HepG2 (cell line): ENCODE measurements around the gene STXBP5L. TPM values are rescaled to one million over a fixed set of nuclear protein-coding genes. Genes with fewer than 3 reads are reported as not detected.

Source experiments
- ATAC-seq: fragments of 200-7000 bp; cut with Tn5 transposase; 3 replicates; pipeline ENCODE4 v1.9.1; 2020; ENCODE audit warnings: mild to moderate bottlenecking, moderate library complexity
- BruUV-seq: library from RNA; stranded (reverse); fragments of 400-500 nt; replicated peaks from 2 replicates; lab custom pipeline; 2021; lab: Mats Ljungman, UMichigan
- CTCF ChIA-PET: fragments of 300-600 bp; formaldehyde crosslinking; extraction: SDS; loops from one replicate; lab custom pipeline; 2021; ENCODE audit warnings: low total read pairs, inconsistent platforms, low intra/inter-chr PET ratio; lab: Yijun Ruan, JAX
- POLR2A ChIA-PET: fragments of 350-600 bp; sonication (Branson Sonifier 250); formaldehyde crosslinking; loops from one replicate; lab custom pipeline; 2020; ENCODE audit warnings: antibody characterized with exemption, inconsistent platforms; lab: Yijun Ruan, JAX
- DNase-seq: peaks from one replicate; pipeline ENCODE4 v3.0.0-alpha.2; 2015; ENCODE audit warnings: low spot score
- FAIRE-seq: peaks from 3 replicates; lab custom pipeline; 2011; peaks lifted over from hg19 to GRCh38; lab: Jason Lieb, UNC
- H2AFZ ChIP-seq: one replicate; pipeline ENCODE4 v1.6.1; 2011; ENCODE audit warnings: low read length, inconsistent platforms
- H3K27ac ChIP-seq: fragments of 300-600 bp; 3 replicates; pipeline ENCODE4 v1.8.0; 2011; ENCODE audit warnings: mixed run types, mild to moderate bottlenecking, mixed read lengths, low read length, inconsistent platforms; ENCODE audit not compliant: insufficient read depth; ENCODE audit errors: extremely low read length
- H3K27me3 ChIP-seq, 2 experiments: fragments of 200-600 bp in 1 of 2; 2 replicates in 1 of 2; 3 replicates in 1 of 2; pipeline versions ENCODE4 v1.6.0 to v1.8.0; 2011; ENCODE audit warnings: low read length in 2 of 2, mild to moderate bottlenecking in 2 of 2, moderate library complexity in 2 of 2, inconsistent platforms in 1 of 2; ENCODE audit not compliant: insufficient read depth in 2 of 2, control insufficient read depth in 1 of 2
- H3K36me3 ChIP-seq, 2 experiments: fragments of 200-600 bp in 1 of 2; replicated peaks in 1 of 2; 2 replicates in 1 of 2; 3 replicates in 1 of 2; pipeline versions ENCODE4 v1.5.1 to v1.8.0; 2011; ENCODE audit warnings: low read length in 2 of 2, inconsistent platforms in 1 of 2; ENCODE audit not compliant: insufficient read depth in 2 of 2, control insufficient read depth in 1 of 2
- H3K4me1 ChIP-seq: 2 replicates; pipeline ENCODE4 v1.5.1; 2012; ENCODE audit warnings: low read length, inconsistent platforms; ENCODE audit not compliant: insufficient read depth
- H3K4me2 ChIP-seq: 2 replicates; pipeline ENCODE4 v1.6.0; 2011; ENCODE audit warnings: low read depth, low read length, inconsistent platforms
- H3K4me3 ChIP-seq, 3 experiments: fragments of 200-600 bp in 1 of 3; sonication (generic), shearing (Covaris generic) in 1 of 3; replicated peaks in 1 of 3; 2 replicates each; pipeline ENCODE4 v1.5.1; 2011 to 2016; ENCODE audit warnings: low read length in 3 of 3, inconsistent platforms in 2 of 3, low read depth in 2 of 3, mild to moderate bottlenecking in 2 of 3, control low read depth in 1 of 3, mixed read lengths in 1 of 3; ENCODE audit not compliant: insufficient read depth in 1 of 3
- H3K79me2 ChIP-seq: one replicate; pipeline ENCODE4 v1.6.1; 2011; ENCODE audit warnings: low read length, inconsistent platforms; ENCODE audit not compliant: insufficient read depth
- H3K9ac ChIP-seq: 2 replicates; pipeline ENCODE4 v1.6.0; 2011; ENCODE audit warnings: mild to moderate bottlenecking, low read depth, low read length, inconsistent platforms; ENCODE audit not compliant: insufficient read depth
- H3K9me3 ChIP-seq: 2 replicates; pipeline ENCODE4 v1.5.1; 2012; ENCODE audit warnings: mild to moderate bottlenecking, low read length
- H4K20me1 ChIP-seq: 2 replicates; pipeline ENCODE4 v1.6.0; 2011; ENCODE audit warnings: inconsistent platforms, mild to moderate bottlenecking, low read length, moderate library complexity; ENCODE audit not compliant: insufficient read depth
- CCDC6 ChIP-seq: sonication (generic); formaldehyde crosslinking; IDR thresholded peaks from 2 replicates; pipeline ENCODE4 v1.8.1; 2022; ENCODE audit warnings: mild to moderate bottlenecking, missing genetic modification reagents, moderate library complexity
- ELF1 ChIP-seq: sonication (generic); formaldehyde crosslinking; IDR thresholded peaks from 2 replicates; pipeline ENCODE4 v1.4.0; 2020; ENCODE audit warnings: missing genetic modification reagents
- IRX3 ChIP-seq: sonication (generic); formaldehyde crosslinking; IDR thresholded peaks from 2 replicates; pipeline ENCODE4 v1.8.1; 2023; ENCODE audit warnings: mild to moderate bottlenecking, low read depth, missing genetic modification reagents, borderline replicate concordance
- KLF6 ChIP-seq: IDR thresholded peaks from 2 replicates; pipeline ENCODE4 v1.8.0; 2016; ENCODE audit warnings: missing biosample characterization, missing genetic modification reagents
- MBD4 ChIP-seq: IDR thresholded peaks from 2 replicates; pipeline ENCODE4 v1.6.1; 2012; ENCODE audit warnings: low read length, inconsistent platforms, borderline replicate concordance
- NFIC ChIP-seq: IDR thresholded peaks from 2 replicates; pipeline ENCODE4 v1.6.1; 2012; ENCODE audit warnings: mild to moderate bottlenecking, low read length, inconsistent platforms
- ONECUT2 ChIP-seq: sonication (generic); formaldehyde crosslinking; IDR thresholded peaks from 2 replicates; pipeline ENCODE4 v1.4.0; 2020; ENCODE audit warnings: missing genetic modification reagents
- ZNF33A ChIP-seq: sonication (generic); formaldehyde crosslinking; IDR thresholded peaks from 2 replicates; pipeline ENCODE4 v1.5.1; 2020; ENCODE audit warnings: missing genetic modification reagents, mild to moderate bottlenecking, moderate library complexity, borderline replicate concordance
- ZNF468 ChIP-seq: sonication (generic); formaldehyde crosslinking; IDR thresholded peaks from 2 replicates; pipeline ENCODE4 v1.8.0; 2022; ENCODE audit warnings: mild to moderate bottlenecking, moderate library complexity, missing genetic modification reagents
- ZNF776 ChIP-seq: sonication (generic); formaldehyde crosslinking; IDR thresholded peaks from 2 replicates; pipeline ENCODE4 v1.4.0; 2020; ENCODE audit warnings: mild to moderate bottlenecking, missing genetic modification reagents
- WGBS: methylation state at CpG from one replicate; pipeline ENCODE4 v1.1.6; 2017; ENCODE audit warnings: low lambda C conversion rate; 5-methylcytosine and 5-hydroxymethylcytosine counted together
- in situ Hi-C: cut with HindIII; loops from 2 replicates; pipeline ENCODE4 v1.10.0; 2017; ENCODE audit warnings: low pct_unique_long_range_greater_than_20kb; ENCODE audit not compliant: extremely low pct_ligation_motif_present
- intact Hi-C: fragments of 100-400 bp; cut with micrococcal nuclease; formaldehyde crosslinking; loops from one replicate; pipeline ENCODE4 v1.10.0; 2022; ENCODE audit not compliant: unreplicated experiment
- polyA plus RNA-seq, 8 experiments: library from polyadenylated mRNA; depleted of rRNA in 3 of 8; stranded (reverse) in 7 of 8; unstranded in 1 of 8; fragments of >200 nt; fragmentation: Illumina TruSeq in 4 of 8; extraction: Trizol in 4 of 8; gene quantifications; 2 replicates each; pipeline versions ENCODE4 v1.2.1 to v1.2.3, GENCODE V29; 2011 to 2016; ENCODE audit warnings: low read depth in 4 of 8, missing spikeins in 1 of 8, mixed read lengths in 1 of 8; ENCODE audit not compliant: insufficient read depth in 1 of 8
- total RNA-seq, 5 experiments: library from RNA; depleted of rRNA; stranded (reverse); fragments of >200 nt; fragmentation: Illumina TruSeq; extraction: Trizol; gene quantifications; 2 replicates each; pipeline ENCODE4 v1.2.3, GENCODE V29; 2016; ENCODE audit warnings: low read depth in 1 of 5
- TF ChIP-seq, protein P1 (sequence below): sonication (generic); formaldehyde crosslinking; IDR thresholded peaks from 2 replicates; pipeline ENCODE4 v1.8.0; 2022; ENCODE audit warnings: mild to moderate bottlenecking, missing genetic modification reagents, moderate library complexity

The STXBP5L gene
- total and polyA plus RNA-seq, 2 of the 13 experiments (the other 11 are each of a cell fraction or from before 2014, with no cell fraction given): not detected

GRCh38 chr3:120931593-120931992 lies 23.6 kb downstream of the STXBP5L start:
- Histone ChIP-seq H2AFZ (no peak overlapping the region), H3K27ac (no peak overlapping the region), H3K9me3 (peaks cover 9% of the 10 kb centered on the region; the same call in 1 of the 2 replicates), H3K4me1 (no peaks in the 10 kb centered on the region), H3K4me2 (no peak overlapping the region), H3K4me3 (no peak overlapping the region), H3K9ac (no peak overlapping the region), H3K36me3 (no peaks in the 10 kb centered on the region), H3K79me2 (no peaks in the 10 kb centered on the region), H3K27me3 (no peaks in the 10 kb centered on the region), H4K20me1 (no peaks in the 10 kb centered on the region)
- ATAC-seq (no peak), DNase-seq (no peak), FAIRE-seq (no peak)
- intact Hi-C loops (no loop called here), in situ Hi-C loops (no loop called here)
- POLR2A ChIA-PET: no interaction called here
- TF ChIP-seq ELF1 (CRISPR knock-in tag) (no peak), KLF6 (CRISPR knock-in tag) (no peak), CCDC6 (no peak), ONECUT2 (CRISPR knock-in tag) (no peak), IRX3 (no peak), NFIC (no peak), MBD4 (no peak), ZNF468 (CRISPR knock-in tag) (no peak), ZNF776 (CRISPR knock-in tag) (no peak), ZNF33A (CRISPR knock-in tag) (no peak)
- TF ChIP-seq, protein P1, sequence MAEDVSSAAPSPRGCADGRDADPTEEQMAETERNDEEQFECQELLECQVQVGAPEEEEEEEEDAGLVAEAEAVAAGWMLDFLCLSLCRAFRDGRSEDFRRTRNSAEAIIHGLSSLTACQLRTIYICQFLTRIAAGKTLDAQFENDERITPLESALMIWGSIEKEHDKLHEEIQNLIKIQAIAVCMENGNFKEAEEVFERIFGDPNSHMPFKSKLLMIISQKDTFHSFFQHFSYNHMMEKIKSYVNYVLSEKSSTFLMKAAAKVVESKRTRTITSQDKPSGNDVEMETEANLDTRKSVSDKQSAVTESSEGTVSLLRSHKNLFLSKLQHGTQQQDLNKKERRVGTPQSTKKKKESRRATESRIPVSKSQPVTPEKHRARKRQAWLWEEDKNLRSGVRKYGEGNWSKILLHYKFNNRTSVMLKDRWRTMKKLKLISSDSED (CRISPR knock-in tag): no peak
- 2% methylated on average over 2 of the region's 2 CpGs for WGBS
- CTCF ChIA-PET: no interaction called here
- no TSS peak for BruUV-seq
